HG02938 (cell line): ENCODE data around the gene RASEF.
"Not testable (repeated sequence)": the region's sequence is repeated elsewhere in the genome, so short reads cannot be mapped to it uniquely, and the experiment has no call there.

Experiments
- ATAC-seq: cut with Tn5 transposase; IDR thresholded peaks from one replicate; pipeline ENCODE4 v1.9.1; 2021; ENCODE audit warnings: mild to moderate bottlenecking, moderate library complexity; ENCODE audit not compliant: unreplicated experiment

Gene RASEF

DNA sequence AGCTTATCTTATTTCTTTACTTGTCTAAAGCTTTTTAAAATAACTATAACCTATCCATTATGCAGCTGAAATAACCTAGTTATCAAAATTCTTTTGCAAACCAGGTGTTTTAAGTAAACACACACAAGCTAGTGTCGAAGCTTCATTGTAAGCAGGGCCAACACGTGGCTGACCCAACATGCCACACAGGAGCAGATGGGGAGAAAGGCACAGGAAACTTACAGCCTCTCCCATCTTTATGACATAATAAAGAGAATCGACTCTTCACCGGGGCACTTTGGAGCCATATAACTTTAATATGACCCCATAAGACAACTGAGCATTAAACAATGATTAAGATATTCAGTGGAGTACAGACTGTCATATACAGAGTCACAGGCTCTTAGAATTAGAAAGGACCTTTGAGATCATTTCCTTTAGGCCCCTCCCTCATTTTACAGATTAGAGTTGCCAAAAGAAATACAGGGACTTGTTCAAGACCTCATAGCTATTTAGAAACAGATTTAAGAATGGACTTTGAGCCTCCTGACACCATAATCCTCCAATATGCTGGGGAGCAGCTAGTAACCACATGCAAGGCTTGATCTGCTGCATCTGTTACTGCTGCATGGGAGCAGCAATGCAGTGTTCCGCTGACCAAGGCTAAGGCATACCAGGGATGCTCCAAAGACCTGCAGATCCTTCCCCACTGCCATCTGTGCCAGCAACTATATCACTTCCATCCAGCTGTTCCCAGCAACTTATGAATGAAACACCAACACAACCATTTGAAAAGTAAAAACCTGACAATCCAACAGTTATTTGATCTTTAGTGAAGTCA lies 75.4 kb downstream of the RASEF start:
- ATAC-seq = no peak

DNA sequence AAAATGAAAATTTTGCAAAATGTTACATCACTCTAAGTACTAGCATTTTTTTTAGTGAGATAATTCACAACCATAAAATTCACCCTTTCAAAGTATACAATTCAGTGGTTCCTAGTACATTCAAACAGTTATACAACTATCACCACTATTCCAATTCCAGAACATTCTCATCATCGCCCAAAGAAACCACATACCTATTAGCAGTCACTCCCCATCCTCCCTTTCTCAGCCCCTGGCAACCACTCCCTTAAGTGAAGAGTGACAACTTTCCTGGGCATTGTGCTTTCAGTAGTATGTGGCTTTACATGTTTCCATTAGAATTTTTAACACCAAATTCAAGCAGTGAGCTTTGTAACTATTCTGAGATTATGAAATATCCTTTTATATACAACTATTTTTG lies 81.4 kb downstream of the RASEF start:
- ATAC-seq = no peak

DNA sequence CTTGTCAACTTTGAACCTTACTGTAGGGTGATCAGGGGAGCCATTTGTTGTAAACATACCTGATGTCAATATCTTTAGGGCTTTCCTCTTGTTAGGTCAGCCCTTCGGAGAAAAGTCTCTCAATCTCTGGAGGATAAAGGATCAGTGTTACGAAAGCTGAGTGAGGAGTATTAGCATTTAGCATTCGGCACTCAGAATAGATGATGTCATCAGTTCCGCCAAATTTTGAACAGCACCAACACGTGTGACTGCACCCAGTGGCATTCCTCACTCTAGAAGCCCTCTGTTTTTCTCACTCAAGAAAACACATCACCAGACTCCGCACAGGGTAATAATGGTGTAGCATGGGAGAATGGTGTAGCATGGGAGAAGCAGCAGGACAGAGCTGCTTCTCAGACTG lies 87.8 kb downstream of the RASEF start:
- no peak for ATAC-seq

DNA sequence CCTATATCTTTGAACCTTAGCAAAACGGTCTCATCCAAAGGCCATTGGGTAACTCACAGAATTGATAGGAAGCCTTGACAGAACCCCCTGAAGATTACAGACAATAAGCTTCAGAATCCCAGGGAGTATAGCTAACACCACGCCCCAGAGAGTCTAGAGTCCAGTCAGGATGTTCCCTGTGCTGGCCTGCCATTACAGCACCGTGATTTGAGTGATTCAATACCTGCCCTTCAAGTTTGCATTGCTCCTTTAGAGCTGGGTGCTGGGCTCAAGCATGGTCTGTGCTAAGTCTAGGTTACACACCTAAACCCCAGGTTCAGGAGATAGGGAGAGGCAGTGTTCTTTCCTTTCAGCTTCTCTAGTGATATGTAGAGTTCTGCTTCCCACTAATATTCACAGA lies 90.5 kb downstream of the RASEF start:
- ATAC-seq = no peak

DNA sequence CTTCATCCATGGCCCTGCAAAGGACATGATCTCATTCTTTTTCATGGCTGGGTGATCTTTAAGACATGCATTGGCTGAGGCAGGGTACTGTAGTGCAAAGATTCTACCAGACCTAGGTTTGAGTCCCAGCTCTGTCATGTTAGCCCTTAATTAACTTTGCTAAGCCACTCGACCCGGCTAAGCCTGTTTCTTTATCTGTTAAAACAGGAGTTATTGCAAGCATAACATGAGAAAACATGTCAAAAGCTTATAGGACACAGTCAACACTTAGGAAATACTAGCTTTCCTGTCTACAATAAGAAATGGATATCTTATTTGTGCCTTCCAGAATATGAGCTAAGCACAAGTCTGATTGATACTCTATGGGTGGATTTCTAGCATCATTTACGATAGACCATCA lies 92.6 kb downstream of the RASEF start:
- ATAC-seq = no peak

DNA sequence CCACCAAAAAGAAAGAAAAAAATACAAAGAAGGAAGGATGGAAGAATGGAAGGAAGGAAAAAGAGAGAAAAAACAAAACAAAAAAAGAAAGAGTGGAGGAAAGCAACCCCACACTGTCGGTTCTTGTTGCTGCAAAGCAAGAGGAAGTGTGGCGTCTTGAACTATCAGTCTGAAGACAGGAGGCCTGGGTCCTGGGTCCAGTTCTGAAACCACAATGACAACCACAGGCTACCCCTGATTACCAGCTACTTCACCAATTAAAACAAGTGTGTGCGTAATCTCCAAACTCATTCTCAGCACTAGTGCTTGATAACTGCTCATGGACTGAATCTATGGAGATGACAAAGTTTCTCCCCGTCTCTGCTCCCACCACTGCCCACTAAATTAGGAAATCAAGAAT lies 93.7 kb downstream of the RASEF start:
- no peak for ATAC-seq

DNA sequence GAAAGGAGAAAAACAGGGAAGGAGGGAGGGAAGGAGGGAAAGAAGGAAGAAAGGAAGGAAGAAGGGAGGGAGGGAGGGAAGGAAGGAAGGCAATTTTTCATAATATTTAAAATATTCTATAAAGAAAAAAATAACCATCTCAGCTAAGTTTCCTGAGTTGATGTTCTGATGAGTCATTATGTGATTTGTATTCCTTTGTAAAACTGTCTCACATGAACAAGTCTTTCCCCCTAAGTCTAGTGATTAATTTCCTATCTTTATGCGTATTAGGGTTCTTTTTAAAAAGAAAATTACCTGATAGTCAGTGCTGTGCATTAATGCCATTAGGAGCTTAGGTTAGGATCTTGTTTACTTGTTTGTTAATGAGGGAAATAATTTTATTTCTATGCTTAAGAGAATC lies 94.1 kb downstream of the RASEF start:
- no peak for ATAC-seq

DNA sequence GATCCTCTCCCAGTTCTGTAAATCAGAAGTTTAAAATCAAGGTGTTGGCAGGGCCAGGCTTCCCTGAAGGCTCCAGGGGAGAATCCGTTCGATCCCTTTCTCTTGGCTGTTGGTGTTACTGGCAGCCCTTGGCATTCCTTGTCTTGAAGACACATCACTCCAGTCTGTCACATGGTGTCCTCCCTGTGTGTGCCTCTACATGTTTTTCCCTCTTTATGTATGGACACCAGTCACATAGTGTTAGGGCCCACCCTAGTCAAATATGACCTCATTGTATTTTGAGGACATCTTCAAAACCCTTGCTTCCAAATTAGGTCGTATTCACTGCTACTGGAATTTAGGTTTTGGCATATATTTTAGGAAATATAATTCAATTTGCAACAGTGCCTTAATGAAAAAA lies 94.6 kb downstream of the RASEF start:
- no peak for ATAC-seq

DNA sequence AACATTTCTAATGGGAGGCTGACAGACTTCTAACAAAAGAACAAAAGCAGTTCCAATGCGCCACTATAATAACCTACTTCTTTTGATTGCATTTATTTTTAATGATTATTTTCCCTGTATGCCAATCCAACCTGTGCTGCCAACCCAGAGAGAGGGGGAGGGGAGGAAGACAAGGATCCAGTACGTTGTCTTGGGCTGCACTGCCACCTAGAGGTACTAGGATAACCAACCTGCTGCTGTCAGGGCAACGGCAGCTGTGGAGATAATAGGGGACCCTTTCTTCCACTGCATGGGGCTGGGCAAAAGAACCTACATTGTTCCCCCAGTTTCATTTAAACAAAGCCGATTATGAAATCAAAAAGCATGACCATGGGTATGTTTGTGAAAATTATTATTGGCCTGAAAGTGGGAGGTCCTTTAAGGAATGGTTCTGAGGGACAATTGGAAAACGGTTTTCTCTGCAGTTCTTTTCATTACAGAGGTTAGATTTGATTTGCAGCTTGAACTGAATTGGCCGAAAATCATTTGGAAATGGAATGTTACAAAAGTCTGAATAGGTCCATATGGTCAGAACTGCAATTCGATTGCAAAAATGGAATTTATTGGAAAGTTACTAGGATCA lies 101.3 kb downstream of the RASEF start:
- ATAC-seq = peak; percentile 95

DNA sequence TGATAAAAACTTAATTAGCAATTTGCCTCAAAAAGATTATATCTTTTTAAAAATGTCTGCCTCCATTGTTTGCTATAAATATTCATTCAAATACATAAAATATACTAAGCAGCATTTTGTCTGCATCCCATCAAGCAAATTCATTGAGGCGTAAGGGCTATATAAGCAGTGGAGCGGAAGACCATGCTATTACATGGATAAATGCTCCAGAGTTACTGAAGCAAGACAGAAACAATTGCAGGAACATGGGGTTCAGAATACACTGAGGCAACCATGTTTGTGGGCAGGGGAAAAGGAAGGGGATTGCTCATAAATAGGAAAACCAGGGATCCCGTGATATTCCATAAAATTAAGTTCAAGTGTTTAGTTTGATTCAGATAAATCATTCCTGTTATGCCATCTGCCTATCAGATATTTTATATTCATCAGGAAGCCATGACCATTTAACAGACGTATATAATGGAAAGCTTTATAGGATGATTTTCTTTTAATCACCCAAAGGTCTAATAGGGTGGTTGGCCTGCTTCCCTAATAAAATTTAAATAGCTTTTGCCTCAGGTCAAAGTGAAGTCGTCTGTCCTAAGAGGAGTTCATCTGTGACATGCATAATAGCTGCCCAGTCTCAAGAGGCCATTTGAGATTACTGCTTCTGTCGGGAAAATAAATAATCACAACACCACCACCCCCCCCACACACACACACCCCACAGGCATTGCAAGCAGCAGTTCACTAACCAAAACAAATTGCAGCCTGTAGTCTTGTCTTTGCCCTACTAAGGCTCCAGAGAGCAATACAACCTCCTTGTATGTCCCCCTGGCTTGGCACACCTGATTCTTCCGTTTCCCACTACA lies 105.2 kb downstream of the RASEF start:
- ATAC-seq = no peak

DNA sequence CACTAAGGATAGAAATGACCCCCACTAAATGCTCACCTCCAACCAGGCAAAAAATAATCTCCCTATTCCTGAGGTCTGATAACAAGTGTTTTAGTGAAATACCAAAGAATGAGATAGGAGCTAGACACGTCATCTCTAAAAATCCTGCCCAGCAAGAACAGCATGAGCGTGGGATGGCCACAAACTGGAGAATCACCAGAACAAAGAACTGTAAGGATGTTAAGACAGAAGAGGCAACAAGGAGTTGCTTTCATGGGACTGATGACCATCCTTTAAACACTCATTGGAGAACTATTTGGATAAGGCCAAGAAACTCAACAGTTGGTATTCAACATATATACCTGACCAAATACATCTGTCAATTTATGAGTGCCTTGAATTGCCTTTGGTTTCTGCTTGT lies 113.7 kb downstream of the RASEF start:
- ATAC-seq = no peak

DNA sequence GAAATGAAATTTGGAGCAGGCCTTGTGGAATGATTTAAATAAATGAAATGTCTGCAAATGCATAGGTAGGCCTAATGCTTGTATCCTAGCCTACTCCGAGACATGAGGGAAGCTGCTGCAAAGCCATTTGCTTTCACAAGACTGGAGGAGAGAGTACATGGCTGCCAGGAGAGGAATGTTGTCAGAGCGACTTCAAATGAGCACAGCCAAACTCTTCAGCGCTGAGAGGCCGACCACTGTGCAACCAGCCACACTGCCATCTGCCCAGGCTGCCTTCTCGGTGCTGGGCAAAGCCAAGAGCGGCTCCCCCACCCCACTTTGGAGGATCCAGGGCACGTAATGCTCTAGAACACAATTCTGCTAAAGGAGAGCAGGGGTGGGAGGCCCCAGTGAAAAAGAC lies 122.6 kb downstream of the RASEF start:
- ATAC-seq = no peak

DNA sequence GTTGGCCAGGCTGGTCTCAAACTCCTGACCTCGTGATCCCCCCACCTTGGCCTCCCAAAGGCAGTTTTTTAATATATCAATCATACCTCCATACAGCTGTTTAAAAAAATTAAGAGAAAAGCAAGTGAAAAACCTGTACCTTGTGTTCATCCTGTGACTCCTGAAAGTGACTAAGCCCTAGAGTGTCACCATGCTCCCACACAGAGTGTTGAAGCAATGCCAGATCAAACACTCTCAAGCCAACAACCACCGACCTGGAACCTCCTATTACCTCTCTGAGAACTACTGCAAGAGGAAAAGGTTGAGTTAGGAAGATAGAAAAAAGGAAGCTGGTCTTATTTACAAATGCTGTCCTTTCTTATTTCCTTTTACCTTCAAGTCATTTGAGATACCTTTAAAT lies 123.5 kb downstream of the RASEF start:
- ATAC-seq = no peak

DNA sequence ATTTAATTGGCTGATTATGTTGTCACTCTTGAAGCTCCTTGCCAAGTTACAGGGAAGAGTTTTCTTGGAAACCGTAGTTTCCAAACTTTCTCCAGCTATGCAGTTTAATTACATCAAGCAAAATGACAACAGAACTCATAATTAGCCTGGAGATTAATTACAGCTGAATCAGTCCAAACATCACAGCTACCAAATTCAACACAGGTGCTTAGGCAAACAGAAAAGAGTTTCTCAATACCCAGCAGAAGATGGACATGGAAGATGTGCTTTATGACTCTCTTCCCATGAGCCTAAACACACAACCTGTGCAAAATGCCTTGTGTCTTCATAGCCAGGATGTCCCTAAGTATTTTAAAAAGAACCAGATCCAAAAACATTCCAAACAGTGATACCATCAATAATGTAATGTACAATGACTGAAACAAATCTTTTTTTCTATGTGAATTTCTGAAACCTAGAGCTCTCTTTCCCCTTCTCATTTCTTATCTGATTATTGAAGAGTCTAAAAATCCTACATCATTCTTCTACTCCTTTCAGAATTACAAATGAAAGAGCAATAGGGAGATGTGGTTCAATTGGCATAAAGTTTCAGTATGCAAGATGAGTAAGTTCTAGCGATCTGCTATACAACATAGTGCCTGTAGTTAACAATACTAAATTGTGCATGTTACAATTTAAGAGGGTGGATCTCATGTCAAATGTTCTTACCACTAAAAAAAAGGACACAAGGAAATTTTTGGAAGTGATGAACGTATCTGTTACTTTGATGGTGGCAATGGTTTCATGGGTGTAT lies 124.3 kb downstream of the RASEF start:
- no peak for ATAC-seq

DNA sequence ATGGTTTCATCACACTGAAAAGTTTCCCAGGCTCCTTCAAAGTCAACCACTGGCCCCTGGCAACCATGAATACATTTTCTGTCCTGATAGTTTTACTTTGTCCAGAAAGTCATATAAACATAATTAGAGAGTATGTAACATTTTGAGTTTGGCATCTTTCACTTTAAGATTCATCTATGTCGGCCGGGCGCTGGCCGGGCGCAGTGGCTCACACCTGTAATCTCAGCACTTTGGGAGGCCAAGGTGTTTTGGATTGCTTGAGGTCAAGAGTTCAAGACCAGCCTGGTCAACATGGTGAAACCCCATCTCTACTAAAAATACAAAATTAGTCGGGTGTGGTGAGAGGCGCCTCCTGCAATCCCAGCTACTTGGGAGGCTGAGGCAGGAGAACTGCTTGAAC lies 126.4 kb downstream of the RASEF start:
- ATAC-seq = not testable (repeated sequence)

DNA sequence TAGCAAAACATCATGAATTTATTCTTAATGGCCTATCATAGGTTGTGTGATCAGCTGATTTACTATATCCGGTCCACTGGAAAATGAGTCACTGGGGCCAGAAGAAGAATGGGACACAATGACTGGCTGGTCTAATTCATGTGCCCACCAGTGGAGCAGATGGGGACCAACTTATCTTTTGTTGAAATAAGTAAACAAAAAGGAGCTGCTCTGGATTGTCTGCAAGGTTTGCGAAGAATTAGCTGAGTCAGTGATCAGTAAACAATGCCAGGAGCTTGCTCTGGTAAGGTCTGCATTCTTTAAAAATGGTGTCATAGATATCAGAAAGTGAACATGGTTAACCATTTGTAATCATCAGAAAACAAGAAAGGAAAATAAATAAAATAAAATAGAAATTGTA lies 128.0 kb downstream of the RASEF start:
- ATAC-seq = no peak

DNA sequence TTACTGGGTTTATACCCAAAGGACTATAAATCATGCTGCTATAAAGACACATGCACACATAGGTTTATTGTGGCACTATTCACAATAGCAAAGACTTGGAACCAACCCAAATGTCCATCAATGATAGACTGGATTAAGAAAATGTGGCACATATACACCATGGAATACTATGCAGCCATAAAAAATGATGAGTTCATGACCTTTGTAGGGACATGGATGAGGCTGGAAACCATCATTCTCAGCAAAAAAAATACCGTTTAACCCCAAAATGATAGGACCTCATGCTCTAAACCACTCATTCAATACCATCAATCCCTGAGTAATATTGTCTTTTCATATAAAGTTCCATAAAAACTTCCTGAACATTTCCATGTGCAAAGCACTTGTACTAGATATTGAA lies 128.9 kb downstream of the RASEF start:
- ATAC-seq = not testable (repeated sequence)

DNA sequence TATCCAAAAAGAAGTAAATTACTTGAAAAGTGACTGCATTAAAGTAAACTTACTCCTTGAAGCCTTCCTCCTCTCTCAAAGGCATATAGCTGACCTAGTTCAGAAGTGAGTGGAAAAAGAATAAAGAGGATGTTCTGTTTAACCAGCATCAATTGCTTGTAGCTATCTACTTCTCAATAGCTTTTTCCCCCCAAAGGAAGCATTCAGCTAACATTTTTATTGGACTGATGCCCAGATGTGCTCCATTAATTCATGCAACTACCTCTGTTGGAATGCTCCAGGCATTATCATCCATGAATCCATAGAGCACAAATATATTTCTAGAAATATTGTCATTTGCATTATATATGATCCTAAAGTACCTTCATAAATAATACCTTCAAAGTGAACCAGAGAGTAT lies 132.8 kb downstream of the RASEF start:
- no peak for ATAC-seq
